AG10803 (cell line): ENCODE measurements around the gene NLRP9.

Experiments
- DNase-seq: peaks from one replicate; pipeline ENCODE4 v3.0.0; 2010; ENCODE audit warnings: low read depth
- H3K4me3 ChIP-seq: 2 replicates; pipeline ENCODE4 v1.5.1; 2011; ENCODE audit warnings: mild to moderate bottlenecking, low read length, control low read depth
- CTCF ChIP-seq: conservative IDR thresholded peaks from 2 replicates; pipeline ENCODE4 v1.5.1; 2011; ENCODE audit warnings: mild to moderate bottlenecking, low read length, control low read depth, inconsistent platforms

Gene NLRP9

GRCh38 chr19:55702131-55702627, 36.0 kb downstream of the NLRP9 start:
- no peak for DNase-seq
- no peak overlapping the region for H3K4me3 ChIP-seq
- no peak for TF ChIP-seq CTCF

- no peak for DNase-seq
- no peak overlapping the region for H3K4me3 ChIP-seq
- TF ChIP-seq CTCF = no peak
Measured at GRCh38 chr19:55700813-55701212, 37.4 kb downstream of the NLRP9 start.

- no peak overlapping the region for H3K4me3 ChIP-seq
- no peak for DNase-seq
- TF ChIP-seq CTCF = no peak
Measured at GRCh38 chr19:55699221-55699620, 39.0 kb downstream of the NLRP9 start.

GRCh38 chr19:55698256-55698655, 39.9 kb downstream of the NLRP9 start:
- no peak for TF ChIP-seq CTCF

GRCh38 chr19:55697698-55698097, 40.5 kb downstream of the NLRP9 start:
- no peak for DNase-seq
- TF ChIP-seq CTCF = no peak
- no peak overlapping the region for H3K4me3 ChIP-seq

More at GRCh38 chr19:55698256-55698655, 39.9 kb downstream of the NLRP9 start:
- H3K4me3 ChIP-seq = no peak overlapping the region
- DNase-seq = no peak

GRCh38 chr19:55697069-55697440, 41.1 kb downstream of the NLRP9 start:
- TF ChIP-seq CTCF = no peak
- DNase-seq = no peak
- no peak overlapping the region for H3K4me3 ChIP-seq

GRCh38 chr19:55696301-55697068, 41.7 kb downstream of the NLRP9 start:
- no peak for TF ChIP-seq CTCF
- H3K4me3 ChIP-seq = no peak overlapping the region
- no peak for DNase-seq
